GM23338 (cell line): ENCODE data around the gene LDLRAD2. TPM values are rescaled to one million over a fixed set of nuclear protein-coding genes. Genes with fewer than 3 reads are reported as not detected.

Experiments used
- ATAC-seq: fragments of 200-7000 bp; cut with Tn5 transposase; 3 replicates; pipeline ENCODE4 v1.9.1; 2020
- DNase-seq: peaks from one replicate; pipeline ENCODE4 v3.0.0-alpha.2; 2015; ENCODE audit warnings: low spot score
- H2AFZ ChIP-seq: fragments of 200-600 bp; sonication (generic); 2 replicates; pipeline ENCODE4 v1.8.0; 2016; ENCODE audit warnings: antibody characterized with exemption, mild to moderate bottlenecking, moderate library complexity
- H3F3A ChIP-seq: fragments of 200-600 bp; sonication (generic); replicated peaks from 2 replicates; pipeline ENCODE4 v1.8.0; 2017; ENCODE audit warnings: antibody characterized with exemption, mixed run types, low read depth
- H3K27ac ChIP-seq: fragments of 200-600 bp; sonication (generic); 2 replicates; pipeline ENCODE4 v1.6.1; 2016; ENCODE audit warnings: low read depth
- H3K27me3 ChIP-seq: fragments of 200-600 bp; sonication (generic); 2 replicates; pipeline ENCODE4 v1.8.0; 2016; ENCODE audit warnings: mild to moderate bottlenecking, mixed run types, moderate library complexity; ENCODE audit not compliant: insufficient read depth
- H3K36me3 ChIP-seq: fragments of 200-600 bp; sonication (generic); 2 replicates; pipeline ENCODE4 v1.8.0; 2016; ENCODE audit warnings: mild to moderate bottlenecking; ENCODE audit not compliant: insufficient read depth
- H3K4me1 ChIP-seq: fragments of 200-600 bp; sonication (generic); 2 replicates; pipeline ENCODE4 v1.8.0; 2016; ENCODE audit warnings: mild to moderate bottlenecking, moderate library complexity; ENCODE audit not compliant: insufficient read depth
- H3K4me2 ChIP-seq: fragments of 200-600 bp; sonication (generic); 2 replicates; pipeline ENCODE4 v1.7.1; 2017; ENCODE audit warnings: mixed run types
- H3K4me3 ChIP-seq: fragments of 200-600 bp; sonication (generic); 2 replicates; pipeline ENCODE4 v1.6.1; 2016; ENCODE audit warnings: mixed run types
- H3K79me2 ChIP-seq: fragments of 200-600 bp; sonication (generic); replicated peaks from 2 replicates; pipeline ENCODE4 v1.8.0; 2017; ENCODE audit warnings: mild to moderate bottlenecking; ENCODE audit not compliant: insufficient read depth
- H3K9me2 ChIP-seq: fragments of 200-600 bp; sonication (generic); 2 replicates; pipeline ENCODE4 v1.8.0; 2017; ENCODE audit not compliant: insufficient read depth
- H4K20me1 ChIP-seq: fragments of 200-600 bp; sonication (generic); replicated peaks from 2 replicates; pipeline ENCODE4 v1.8.0; 2017; ENCODE audit warnings: mild to moderate bottlenecking; ENCODE audit not compliant: insufficient read depth
- H3K27ac Mint-ChIP-seq: 2 replicates; pipeline ENCODE4 v1.8.0; 2020; ENCODE audit warnings: inconsistent platforms, mild to moderate bottlenecking, moderate library complexity, mixed read lengths
- H3K27me3 Mint-ChIP-seq: 3 replicates; pipeline ENCODE4 v1.8.0; 2022; ENCODE audit warnings: low read depth, mild to moderate bottlenecking, moderate library complexity, mixed read lengths, inconsistent platforms; ENCODE audit not compliant: insufficient read depth, poor library complexity
- H3K36me3 Mint-ChIP-seq: 3 replicates; pipeline ENCODE4 v1.8.0; 2021; ENCODE audit warnings: low read depth, mild to moderate bottlenecking, inconsistent platforms, moderate library complexity, mixed read lengths
- H3K4me1 Mint-ChIP-seq: 3 replicates; pipeline ENCODE4 v1.8.0; 2020; ENCODE audit warnings: mild to moderate bottlenecking, inconsistent platforms, mixed read lengths
- H3K4me3 Mint-ChIP-seq: 3 replicates; pipeline ENCODE4 v1.8.0; 2021; ENCODE audit warnings: moderate library complexity, mild to moderate bottlenecking, inconsistent platforms, mixed read lengths
- H3K9me3 Mint-ChIP-seq: 3 replicates; pipeline ENCODE4 v1.8.0; 2020; ENCODE audit warnings: moderate library complexity, mild to moderate bottlenecking, inconsistent platforms, mixed read lengths
- CREB1 ChIP-seq: fragments of 250-450 bp; sonication (Bioruptor Pico); IDR thresholded peaks from 2 replicates; pipeline ENCODE4 v1.5.0; 2020; ENCODE audit warnings: low read depth, mild to moderate bottlenecking, moderate library complexity
- EZH2 ChIP-seq: fragments of 200-600 bp; sonication (generic); IDR thresholded peaks from one replicate; pipeline ENCODE4 v1.8.0; 2017; ENCODE audit warnings: antibody characterized with exemption, mild to moderate bottlenecking, low read depth; ENCODE audit not compliant: unreplicated experiment
- EZH2phosphoT487 ChIP-seq: fragments of 200-600 bp; sonication (generic); IDR thresholded peaks from one replicate; pipeline ENCODE4 v1.8.1; 2018; ENCODE audit warnings: antibody characterized with exemption; ENCODE audit not compliant: unreplicated experiment
- JUNB ChIP-seq: IDR thresholded peaks from one replicate; pipeline ENCODE4 v1.6.1; 2016; ENCODE audit warnings: antibody characterized with exemption; ENCODE audit not compliant: unreplicated experiment
- NANOG ChIP-seq: IDR thresholded peaks from 2 replicates; pipeline ENCODE4 v1.6.1; 2016; ENCODE audit warnings: antibody characterized with exemption, borderline replicate concordance
- POLR2AphosphoS5 ChIP-seq: IDR thresholded peaks from 2 replicates; pipeline ENCODE4 v1.6.1; 2016; ENCODE audit warnings: antibody characterized with exemption, low read depth
- REST ChIP-seq: IDR thresholded peaks from one replicate; pipeline ENCODE4 v1.6.1; 2018; ENCODE audit warnings: antibody characterized with exemption; ENCODE audit not compliant: unreplicated experiment
- STAT1 ChIP-seq: IDR thresholded peaks from one replicate; pipeline ENCODE4 v1.6.1; 2016; ENCODE audit warnings: antibody characterized with exemption; ENCODE audit not compliant: unreplicated experiment
- ZNF114 ChIP-seq: fragments of 250-450 bp; sonication (Bioruptor Pico); IDR thresholded peaks from 2 replicates; pipeline ENCODE4 v1.5.0; 2020; ENCODE audit warnings: mild to moderate bottlenecking, moderate library complexity
- ZNF331 ChIP-seq: fragments of 250-450 bp; sonication (Bioruptor Pico); IDR thresholded peaks from 2 replicates; pipeline ENCODE4 v1.5.0; 2020; ENCODE audit warnings: low read depth, mild to moderate bottlenecking, moderate library complexity
- polyA plus RNA-seq: library from polyadenylated mRNA; unstranded; fragments of >200 nt; fragmentation: Nextera tagmentation; extraction: Ambion mirVana; gene quantifications from 2 replicates; pipeline ENCODE4 v1.2.1, GENCODE V29; 2016
- total RNA-seq: library from RNA; depleted of rRNA; stranded (reverse); fragments of >200 nt; shearing (Covaris generic); gene quantifications from 2 replicates; pipeline ENCODE4 v1.2.3, GENCODE V29; 2014
- TF ChIP-seq, protein P1 (sequence below), 2 experiments: fragments of 200-600 bp in 1 of 2; sonication (generic) in 1 of 2; conservative IDR thresholded peaks; 2 replicates each; pipeline versions ENCODE4 v1.5.1 to v1.6.1; 2016 to 2017; ENCODE audit warnings: antibody characterized with exemption in 2 of 2, low read depth in 2 of 2, mild to moderate bottlenecking in 2 of 2, moderate library complexity in 1 of 2
- TF ChIP-seq, protein P2 (sequence below): IDR thresholded peaks from 2 replicates; pipeline ENCODE4 v1.6.1; 2016; ENCODE audit warnings: antibody characterized with exemption
- TF ChIP-seq, protein P3 (sequence below): fragments of 250-450 bp; sonication (Bioruptor Pico); IDR thresholded peaks from 2 replicates; pipeline ENCODE4 v1.5.0; 2020; ENCODE audit warnings: mild to moderate bottlenecking, moderate library complexity

Gene LDLRAD2
- total and polyA plus RNA-seq, 2 experiments from 2014 or later: 1.6 to 5.8 TPM

DNA sequence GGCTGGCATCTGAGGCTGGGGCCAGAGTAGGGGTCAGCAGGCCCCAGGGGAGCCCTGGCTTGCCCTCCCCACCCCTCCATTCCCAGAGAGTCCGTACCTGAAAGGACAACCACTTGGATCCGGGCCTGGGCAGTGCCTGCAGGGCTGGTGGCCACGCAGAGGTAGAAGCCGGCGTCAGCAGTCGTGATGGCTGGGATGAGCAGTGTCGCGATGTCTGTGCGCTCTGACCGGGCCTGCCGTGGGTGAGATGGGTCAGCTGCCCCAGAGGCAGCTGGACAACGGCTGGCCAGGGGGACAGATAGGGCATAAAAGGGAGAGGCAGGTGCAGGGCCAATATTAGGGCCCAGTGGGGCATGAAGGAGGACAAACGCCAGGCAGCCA is 42.7 kb downstream of the LDLRAD2 start:
- Histone ChIP-seq H4K20me1 (no peaks in the 10 kb centered on the region), H3K4me3 (no peak overlapping the region), H3K4me1 (no peaks in the 10 kb centered on the region), H3K27ac (no peak overlapping the region), H3F3A (no peaks in the 10 kb centered on the region), H3K36me3 (no peaks in the 10 kb centered on the region; the same call in 1 of the 2 replicates), H3K4me2 (no peak overlapping the region), H3K79me2 (no peaks in the 10 kb centered on the region), H3K9me2 (no peaks in the 10 kb centered on the region), H3K27me3 (no peaks in the 10 kb centered on the region), H2AFZ (no peak overlapping the region)
- Mint-ChIP-seq H3K4me3 (no peak overlapping the region), H3K4me1 (no peaks in the 10 kb centered on the region; the same call in 2 of the 3 replicates), H3K27ac (no peak overlapping the region), H3K27me3 (peaks cover 2% of the 10 kb centered on the region), H3K9me3 (no peaks in the 10 kb centered on the region), H3K36me3 (peaks cover 32% of the 10 kb centered on the region; the same call in 2 of the 3 replicates)
- no peak for DNase-seq
- TF ChIP-seq NANOG (no peak), ZNF114 (CRISPR knock-in tag) (no peak), JUNB (no peak), STAT1 (no peak), CREB1 (CRISPR knock-in tag) (no peak), POLR2AphosphoS5 (no peak), ZNF331 (CRISPR knock-in tag) (no peak), EZH2phosphoT487 (no peak), REST (no peak), EZH2 (no peak)
- TF ChIP-seq, protein P1, sequence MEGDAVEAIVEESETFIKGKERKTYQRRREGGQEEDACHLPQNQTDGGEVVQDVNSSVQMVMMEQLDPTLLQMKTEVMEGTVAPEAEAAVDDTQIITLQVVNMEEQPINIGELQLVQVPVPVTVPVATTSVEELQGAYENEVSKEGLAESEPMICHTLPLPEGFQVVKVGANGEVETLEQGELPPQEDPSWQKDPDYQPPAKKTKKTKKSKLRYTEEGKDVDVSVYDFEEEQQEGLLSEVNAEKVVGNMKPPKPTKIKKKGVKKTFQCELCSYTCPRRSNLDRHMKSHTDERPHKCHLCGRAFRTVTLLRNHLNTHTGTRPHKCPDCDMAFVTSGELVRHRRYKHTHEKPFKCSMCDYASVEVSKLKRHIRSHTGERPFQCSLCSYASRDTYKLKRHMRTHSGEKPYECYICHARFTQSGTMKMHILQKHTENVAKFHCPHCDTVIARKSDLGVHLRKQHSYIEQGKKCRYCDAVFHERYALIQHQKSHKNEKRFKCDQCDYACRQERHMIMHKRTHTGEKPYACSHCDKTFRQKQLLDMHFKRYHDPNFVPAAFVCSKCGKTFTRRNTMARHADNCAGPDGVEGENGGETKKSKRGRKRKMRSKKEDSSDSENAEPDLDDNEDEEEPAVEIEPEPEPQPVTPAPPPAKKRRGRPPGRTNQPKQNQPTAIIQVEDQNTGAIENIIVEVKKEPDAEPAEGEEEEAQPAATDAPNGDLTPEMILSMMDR (conservative IDR thresholded peaks at IDR 0.05; ENCODE audit: low read depth in 2 of 2): no peak
- TF ChIP-seq, protein P2, sequence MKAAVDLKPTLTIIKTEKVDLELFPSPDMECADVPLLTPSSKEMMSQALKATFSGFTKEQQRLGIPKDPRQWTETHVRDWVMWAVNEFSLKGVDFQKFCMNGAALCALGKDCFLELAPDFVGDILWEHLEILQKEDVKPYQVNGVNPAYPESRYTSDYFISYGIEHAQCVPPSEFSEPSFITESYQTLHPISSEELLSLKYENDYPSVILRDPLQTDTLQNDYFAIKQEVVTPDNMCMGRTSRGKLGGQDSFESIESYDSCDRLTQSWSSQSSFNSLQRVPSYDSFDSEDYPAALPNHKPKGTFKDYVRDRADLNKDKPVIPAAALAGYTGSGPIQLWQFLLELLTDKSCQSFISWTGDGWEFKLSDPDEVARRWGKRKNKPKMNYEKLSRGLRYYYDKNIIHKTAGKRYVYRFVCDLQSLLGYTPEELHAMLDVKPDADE: no peak
- TF ChIP-seq, protein P3, sequence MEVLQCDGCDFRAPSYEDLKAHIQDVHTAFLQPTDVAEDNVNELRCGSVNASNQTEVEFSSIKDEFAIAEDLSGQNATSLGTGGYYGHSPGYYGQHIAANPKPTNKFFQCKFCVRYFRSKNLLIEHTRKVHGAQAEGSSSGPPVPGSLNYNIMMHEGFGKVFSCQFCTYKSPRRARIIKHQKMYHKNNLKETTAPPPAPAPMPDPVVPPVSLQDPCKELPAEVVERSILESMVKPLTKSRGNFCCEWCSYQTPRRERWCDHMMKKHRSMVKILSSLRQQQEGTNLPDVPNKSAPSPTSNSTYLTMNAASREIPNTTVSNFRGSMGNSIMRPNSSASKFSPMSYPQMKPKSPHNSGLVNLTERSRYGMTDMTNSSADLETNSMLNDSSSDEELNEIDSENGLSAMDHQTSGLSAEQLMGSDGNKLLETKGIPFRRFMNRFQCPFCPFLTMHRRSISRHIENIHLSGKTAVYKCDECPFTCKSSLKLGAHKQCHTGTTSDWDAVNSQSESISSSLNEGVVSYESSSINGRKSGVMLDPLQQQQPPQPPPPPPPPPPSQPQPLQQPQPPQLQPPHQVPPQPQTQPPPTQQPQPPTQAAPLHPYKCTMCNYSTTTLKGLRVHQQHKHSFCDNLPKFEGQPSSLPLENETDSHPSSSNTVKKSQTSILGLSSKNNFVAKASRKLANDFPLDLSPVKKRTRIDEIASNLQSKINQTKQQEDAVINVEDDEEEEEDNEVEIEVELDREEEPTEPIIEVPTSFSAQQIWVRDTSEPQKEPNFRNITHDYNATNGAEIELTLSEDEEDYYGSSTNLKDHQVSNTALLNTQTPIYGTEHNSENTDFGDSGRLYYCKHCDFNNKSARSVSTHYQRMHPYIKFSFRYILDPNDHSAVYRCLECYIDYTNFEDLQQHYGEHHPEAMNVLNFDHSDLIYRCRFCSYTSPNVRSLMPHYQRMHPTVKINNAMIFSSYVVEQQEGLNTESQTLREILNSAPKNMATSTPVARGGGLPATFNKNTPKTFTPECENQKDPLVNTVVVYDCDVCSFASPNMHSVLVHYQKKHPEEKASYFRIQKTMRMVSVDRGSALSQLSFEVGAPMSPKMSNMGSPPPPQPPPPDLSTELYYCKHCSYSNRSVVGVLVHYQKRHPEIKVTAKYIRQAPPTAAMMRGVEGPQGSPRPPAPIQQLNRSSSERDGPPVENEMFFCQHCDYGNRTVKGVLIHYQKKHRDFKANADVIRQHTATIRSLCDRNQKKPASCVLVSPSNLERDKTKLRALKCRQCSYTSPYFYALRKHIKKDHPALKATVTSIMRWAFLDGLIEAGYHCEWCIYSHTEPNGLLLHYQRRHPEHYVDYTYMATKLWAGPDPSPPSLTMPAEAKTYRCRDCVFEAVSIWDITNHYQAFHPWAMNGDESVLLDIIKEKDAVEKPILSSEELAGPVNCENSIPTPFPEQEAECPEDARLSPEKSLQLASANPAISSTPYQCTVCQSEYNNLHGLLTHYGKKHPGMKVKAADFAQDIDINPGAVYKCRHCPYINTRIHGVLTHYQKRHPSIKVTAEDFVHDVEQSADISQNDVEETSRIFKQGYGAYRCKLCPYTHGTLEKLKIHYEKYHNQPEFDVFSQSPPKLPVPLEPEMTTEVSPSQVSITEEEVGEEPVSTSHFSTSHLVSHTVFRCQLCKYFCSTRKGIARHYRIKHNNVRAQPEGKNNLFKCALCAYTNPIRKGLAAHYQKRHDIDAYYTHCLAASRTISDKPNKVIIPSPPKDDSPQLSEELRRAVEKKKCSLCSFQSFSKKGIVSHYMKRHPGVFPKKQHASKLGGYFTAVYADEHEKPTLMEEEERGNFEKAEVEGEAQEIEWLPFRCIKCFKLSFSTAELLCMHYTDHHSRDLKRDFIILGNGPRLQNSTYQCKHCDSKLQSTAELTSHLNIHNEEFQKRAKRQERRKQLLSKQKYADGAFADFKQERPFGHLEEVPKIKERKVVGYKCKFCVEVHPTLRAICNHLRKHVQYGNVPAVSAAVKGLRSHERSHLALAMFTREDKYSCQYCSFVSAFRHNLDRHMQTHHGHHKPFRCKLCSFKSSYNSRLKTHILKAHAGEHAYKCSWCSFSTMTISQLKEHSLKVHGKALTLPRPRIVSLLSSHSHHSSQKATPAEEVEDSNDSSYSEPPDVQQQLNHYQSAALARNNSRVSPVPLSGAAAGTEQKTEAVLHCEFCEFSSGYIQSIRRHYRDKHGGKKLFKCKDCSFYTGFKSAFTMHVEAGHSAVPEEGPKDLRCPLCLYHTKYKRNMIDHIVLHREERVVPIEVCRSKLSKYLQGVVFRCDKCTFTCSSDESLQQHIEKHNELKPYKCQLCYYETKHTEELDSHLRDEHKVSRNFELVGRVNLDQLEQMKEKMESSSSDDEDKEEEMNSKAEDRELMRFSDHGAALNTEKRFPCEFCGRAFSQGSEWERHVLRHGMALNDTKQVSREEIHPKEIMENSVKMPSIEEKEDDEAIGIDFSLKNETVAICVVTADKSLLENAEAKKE (CRISPR knock-in tag): no peak
- ATAC-seq: no peak
